Breast epithelium (tissue), 3 donors: ENCODE results near the gene IL37.

Source experiments
- POLR2A ChIP-seq: fragments of 450-650 bp; IDR thresholded peaks from one replicate; pipeline ENCODE4 v1.6.1; 2016; ENCODE audit warnings: antibody characterized with exemption, mild to moderate bottlenecking, moderate library complexity
- POLR2AphosphoS5 ChIP-seq, 3 donors: sonication (generic); formaldehyde crosslinking; IDR thresholded peaks; one replicate each; pipeline ENCODE4 v1.6.1; 2017; ENCODE audit warnings: antibody characterized with exemption in 3 of 3
- TF ChIP-seq, protein P1 (sequence below), 3 donors: fragments of 450-650 bp; IDR thresholded peaks; one replicate each; pipeline ENCODE4 v1.5.1; 2016 to 2017; ENCODE audit warnings: antibody characterized with exemption in 3 of 3, mild to moderate bottlenecking in 3 of 3, moderate library complexity in 3 of 3

DNA sequence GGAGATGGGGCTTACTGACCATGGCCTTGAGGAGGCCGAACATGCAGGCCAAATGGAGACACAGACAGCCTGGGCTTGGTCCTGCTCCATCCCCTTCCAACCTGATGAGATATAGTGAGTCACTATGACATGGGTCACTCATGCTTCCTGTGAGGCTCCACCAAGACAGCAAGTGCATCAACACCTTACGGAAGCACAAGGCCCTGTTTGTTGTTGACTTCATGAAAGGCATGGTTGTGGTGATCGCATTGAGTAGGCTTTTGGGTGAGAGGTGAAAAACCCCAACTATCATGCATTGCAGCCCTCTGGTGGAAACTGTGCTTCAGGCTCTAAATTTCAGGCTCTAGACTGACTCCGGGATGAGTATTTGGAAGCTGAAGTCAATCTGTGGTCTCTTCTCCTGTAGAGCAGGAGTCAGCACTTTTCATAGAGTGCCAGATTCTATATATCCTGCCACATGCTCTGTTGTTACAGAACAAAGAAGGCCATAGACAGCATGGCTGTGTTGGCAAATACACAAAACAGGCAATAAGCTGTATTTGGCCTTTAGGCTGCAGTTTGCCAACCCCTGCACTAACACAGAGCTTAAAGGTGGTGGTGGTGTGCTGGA lies 10.1 kb downstream of the IL37 start:
- TF ChIP-seq, protein P1, sequence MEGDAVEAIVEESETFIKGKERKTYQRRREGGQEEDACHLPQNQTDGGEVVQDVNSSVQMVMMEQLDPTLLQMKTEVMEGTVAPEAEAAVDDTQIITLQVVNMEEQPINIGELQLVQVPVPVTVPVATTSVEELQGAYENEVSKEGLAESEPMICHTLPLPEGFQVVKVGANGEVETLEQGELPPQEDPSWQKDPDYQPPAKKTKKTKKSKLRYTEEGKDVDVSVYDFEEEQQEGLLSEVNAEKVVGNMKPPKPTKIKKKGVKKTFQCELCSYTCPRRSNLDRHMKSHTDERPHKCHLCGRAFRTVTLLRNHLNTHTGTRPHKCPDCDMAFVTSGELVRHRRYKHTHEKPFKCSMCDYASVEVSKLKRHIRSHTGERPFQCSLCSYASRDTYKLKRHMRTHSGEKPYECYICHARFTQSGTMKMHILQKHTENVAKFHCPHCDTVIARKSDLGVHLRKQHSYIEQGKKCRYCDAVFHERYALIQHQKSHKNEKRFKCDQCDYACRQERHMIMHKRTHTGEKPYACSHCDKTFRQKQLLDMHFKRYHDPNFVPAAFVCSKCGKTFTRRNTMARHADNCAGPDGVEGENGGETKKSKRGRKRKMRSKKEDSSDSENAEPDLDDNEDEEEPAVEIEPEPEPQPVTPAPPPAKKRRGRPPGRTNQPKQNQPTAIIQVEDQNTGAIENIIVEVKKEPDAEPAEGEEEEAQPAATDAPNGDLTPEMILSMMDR (IDR thresholded peaks at IDR 0.05), result no peak
- no peak for TF ChIP-seq POLR2A
- TF ChIP-seq POLR2AphosphoS5 (IDR thresholded peaks at IDR 0.05), result no peak
